H1 (cell line): ENCODE measurements around the gene ASTN2. TPM values are rescaled to one million over a fixed set of nuclear protein-coding genes. Genes with fewer than 3 reads are reported as not detected.

Source experiments
- CTCF ChIA-PET: fragments of 300-600 bp; sonication (Branson Sonifier 250); formaldehyde crosslinking; loops from one replicate; lab custom pipeline; 2021; ENCODE audit not compliant: partially characterized antibody; lab: Charles Lee
- POLR2A ChIA-PET: fragments of 300-600 bp; sonication (Branson Sonifier 250); formaldehyde crosslinking; loops from one replicate; lab custom pipeline; 2021; ENCODE audit warnings: inconsistent platforms; ENCODE audit not compliant: partially characterized antibody; lab: Charles Lee
- DNase-seq, 2 experiments: peaks; one replicate each; pipeline versions ENCODE4 v3.0.0 to v3.0.0-alpha.2; 2010 to 2022; ENCODE audit warnings: low spot score in 2 of 2, low read depth in 1 of 2, mixed read lengths in 1 of 2
- FAIRE-seq: peaks from 2 replicates; lab custom pipeline; 2011; peaks lifted over from hg19 to GRCh38; lab: Jason Lieb, UNC
- H2AFZ ChIP-seq: 2 replicates; pipeline ENCODE4 v1.8.1; 2012; ENCODE audit warnings: low read length, inconsistent platforms
- H2AK5ac ChIP-seq: 2 replicates; pipeline ENCODE4 v1.6.1; 2013; ENCODE audit warnings: low read depth, low read length
- H2BK120ac ChIP-seq: replicated peaks from 2 replicates; pipeline ENCODE3; 2013; ENCODE audit warnings: low read depth, low read length, inconsistent platforms
- H2BK12ac ChIP-seq: 2 replicates; pipeline ENCODE4 v1.6.1; 2013; ENCODE audit warnings: low read depth, low read length
- H2BK15ac ChIP-seq: 2 replicates; pipeline ENCODE4 v1.6.1; 2013; ENCODE audit warnings: low read length
- H2BK20ac ChIP-seq: 2 replicates; pipeline ENCODE4 v1.6.1; 2013; ENCODE audit warnings: low read length
- H2BK5ac ChIP-seq: 2 replicates; pipeline ENCODE4 v1.6.1; 2013; ENCODE audit warnings: low read depth, low read length
- H3K14ac ChIP-seq: 2 replicates; pipeline ENCODE4 v1.6.1; 2013; ENCODE audit warnings: inconsistent platforms; ENCODE audit not compliant: insufficient read length
- H3K18ac ChIP-seq: 2 replicates; pipeline ENCODE4 v1.6.1; 2013; ENCODE audit warnings: low read length; ENCODE audit errors: extremely low read depth
- H3K23ac ChIP-seq: 2 replicates; pipeline ENCODE4 v1.6.1; 2013; ENCODE audit warnings: inconsistent platforms; ENCODE audit not compliant: insufficient read length
- H3K23me2 ChIP-seq: 2 replicates; pipeline ENCODE4 v1.6.1; 2013; ENCODE audit warnings: low read depth, low read length
- H3K27ac ChIP-seq: 2 replicates; pipeline ENCODE4 v1.6.1; 2011; ENCODE audit warnings: low read depth, low read length, inconsistent platforms
- H3K27me3 ChIP-seq, 4 experiments: replicated peaks in 1 of 4; 1 replicate in 1 of 4; 2 replicates in 3 of 4; pipeline versions ENCODE4 v1.6.1 to v1.8.1; 2011 to 2013; ENCODE audit warnings: low read length in 3 of 4, mild to moderate bottlenecking in 3 of 4, inconsistent platforms in 2 of 4, mixed read lengths in 2 of 4, moderate library complexity in 1 of 4; ENCODE audit not compliant: control insufficient read depth in 3 of 4, insufficient read depth in 3 of 4; ENCODE audit errors: extremely low read depth in 1 of 4
- H3K36me3 ChIP-seq, 4 experiments: 2 replicates each; pipeline versions ENCODE4 v1.6.1 to v1.8.1; 2011 to 2013; ENCODE audit warnings: mild to moderate bottlenecking in 4 of 4, low read length in 3 of 4, moderate library complexity in 2 of 4, control low read depth in 1 of 4, inconsistent platforms in 1 of 4; ENCODE audit not compliant: insufficient read depth in 4 of 4, control insufficient read depth in 2 of 4
- H3K4ac ChIP-seq: replicated peaks from 2 replicates; pipeline ENCODE3; 2013; ENCODE audit warnings: low read length, low read depth, mixed read lengths, inconsistent platforms; ENCODE audit not compliant: insufficient read length
- H3K4me1 ChIP-seq, 4 experiments: replicated peaks in 1 of 4; 1 replicate in 1 of 4; 2 replicates in 3 of 4; pipeline versions ENCODE4 v1.6.1 to v1.8.1; 2011 to 2013; ENCODE audit warnings: low read length in 3 of 4, inconsistent platforms in 2 of 4, mixed read lengths in 1 of 4; ENCODE audit not compliant: insufficient read depth in 4 of 4, control insufficient read depth in 3 of 4
- H3K4me2 ChIP-seq, 2 experiments: 2 replicates each; pipeline versions ENCODE4 v1.6.1 to v1.8.1; 2011 to 2013; ENCODE audit warnings: low read depth in 2 of 2, low read length in 2 of 2, control low read depth in 1 of 2, inconsistent platforms in 1 of 2, mild to moderate bottlenecking in 1 of 2; ENCODE audit not compliant: insufficient read depth in 1 of 2
- H3K4me3 ChIP-seq, 4 experiments: fragments of 200-600, 300-600 bp in 1 of 4; sonication (generic), shearing (Covaris generic), sonication (Bioruptor Twin) in 1 of 4; 2 replicates each; pipeline versions ENCODE4 v1.5.1 to v1.8.1; 2011 to 2016; ENCODE audit warnings: low read length in 4 of 4, low read depth in 3 of 4, control low read depth in 2 of 4, inconsistent platforms in 2 of 4, mild to moderate bottlenecking in 2 of 4, mixed read lengths in 1 of 4, moderate library complexity in 1 of 4; ENCODE audit not compliant: insufficient read depth in 2 of 4; ENCODE audit errors: extremely low read depth in 1 of 4
- H3K56ac ChIP-seq: replicated peaks from 2 replicates; pipeline ENCODE3; 2013; ENCODE audit warnings: low read depth, mild to moderate bottlenecking, mixed read lengths, low read length, inconsistent platforms; ENCODE audit not compliant: insufficient read length
- H3K79me1 ChIP-seq: 2 replicates; pipeline ENCODE4 v1.6.1; 2013; ENCODE audit warnings: low read depth, low read length, control low read depth
- H3K79me2 ChIP-seq, 2 experiments: 2 replicates each; pipeline versions ENCODE4 v1.6.1 to v1.8.1; 2012 to 2013; ENCODE audit warnings: low read length in 2 of 2, mild to moderate bottlenecking in 2 of 2, inconsistent platforms in 1 of 2; ENCODE audit not compliant: insufficient read depth in 2 of 2, control insufficient read depth in 1 of 2
- H3K9ac ChIP-seq, 4 experiments: replicated peaks in 1 of 4; 1 replicate in 1 of 4; 2 replicates in 3 of 4; pipeline versions ENCODE4 v1.6.1 to v1.8.1; 2011 to 2013; ENCODE audit warnings: low read depth in 3 of 4, low read length in 3 of 4, control low read depth in 2 of 4, mild to moderate bottlenecking in 2 of 4, moderate library complexity in 2 of 4, inconsistent platforms in 1 of 4; ENCODE audit errors: extremely low read depth in 1 of 4
- H3K9me3 ChIP-seq, 2 experiments: 2 replicates each; pipeline versions ENCODE4 v1.6.1 to v1.8.1; 2012 to 2013; ENCODE audit warnings: mild to moderate bottlenecking in 2 of 2, moderate library complexity in 2 of 2, control low read depth in 1 of 2, inconsistent platforms in 1 of 2, low read depth in 1 of 2, low read length in 1 of 2, mixed read lengths in 1 of 2; ENCODE audit not compliant: insufficient read depth in 2 of 2
- H4K20me1 ChIP-seq, 2 experiments: replicated peaks in 1 of 2; 2 replicates each; pipeline versions ENCODE3 to v1.8.1; 2011 to 2013; ENCODE audit warnings: inconsistent platforms in 2 of 2, low read length in 2 of 2, mild to moderate bottlenecking in 1 of 2; ENCODE audit not compliant: insufficient read depth in 2 of 2, control insufficient read depth in 1 of 2
- H4K5ac ChIP-seq: 2 replicates; pipeline ENCODE4 v1.6.1; 2013; ENCODE audit warnings: low read length, low read depth, mixed read lengths, inconsistent platforms; ENCODE audit not compliant: insufficient read length
- H4K8ac ChIP-seq: 2 replicates; pipeline ENCODE4 v1.8.0; 2013; ENCODE audit warnings: mild to moderate bottlenecking, moderate library complexity, low read length, inconsistent platforms; ENCODE audit not compliant: insufficient read depth; ENCODE audit errors: extremely low read depth
- H4K91ac ChIP-seq: replicated peaks from 2 replicates; pipeline ENCODE3; 2013; ENCODE audit warnings: low read length, mixed read lengths, inconsistent platforms; ENCODE audit not compliant: insufficient read length
- EGR1 ChIP-seq: IDR thresholded peaks from 2 replicates; pipeline ENCODE4 v1.6.1; 2011; ENCODE audit warnings: low read depth, low read length, borderline replicate concordance
- JUND ChIP-seq: IDR thresholded peaks from 2 replicates; pipeline ENCODE4 v1.6.1; 2011; ENCODE audit warnings: mild to moderate bottlenecking, improper control_type of control experiment, low read length
- RFX5 ChIP-seq: IDR thresholded peaks from 2 replicates; pipeline ENCODE4 v1.6.1; 2011; ENCODE audit warnings: low read depth, low read length, improper control_type of control experiment, borderline replicate concordance
- RNF2 ChIP-seq: fragments of 200-900, 300-1000 bp; sonication (generic); IDR thresholded peaks from 2 replicates; pipeline ENCODE4 v1.7.1; 2016; ENCODE audit warnings: borderline replicate concordance, low read depth, mild to moderate bottlenecking, antibody characterized with exemption, low read length; ENCODE audit not compliant: poor library complexity, severe bottlenecking; ENCODE audit errors: missing control alignments
- WGBS, 2 experiments: shearing (Covaris generic) in 1 of 2; methylation state at CpG; one replicate each; pipeline versions ENCODE4 v1.1.6 to v1.1.7; 2013 to 2015; ENCODE audit warnings: low lambda C conversion rate in 2 of 2, mixed read lengths in 2 of 2, inconsistent platforms in 1 of 2, low coverage in 1 of 2, missing lambda C conversion rate in 1 of 2; ENCODE audit not compliant: insufficient replicate concordance in 2 of 2, insufficient coverage in 1 of 2, insufficient read length in 1 of 2; ENCODE audit errors: extremely low coverage in 1 of 2, missing lambda C conversion rate in 1 of 2; 5-methylcytosine and 5-hydroxymethylcytosine counted together
- polyA plus RNA-seq, 7 experiments: library from polyadenylated mRNA; depleted of rRNA in 3 of 7; stranded (reverse) in 5 of 7; unstranded in 2 of 7; fragments of >200 nt in 5 of 7; fragments of 200-250 nt in 2 of 7; gene quantifications; 1 replicate in 5 of 7; 2 replicates in 1 of 7; 4 replicates in 1 of 7; pipeline versions ENCODE4 v1.2.1 to v1.2.3, GENCODE V29; 2011 to 2013; ENCODE audit warnings: missing spikeins in 2 of 7, mixed read lengths in 2 of 7
- total RNA-seq: library from RNA; stranded (reverse); fragmentation: NEBNext Ultra II Directional; extraction: Animal tissue kit (Norgen Biotek cat#: 25700); gene quantifications from 2 replicates; pipeline ENCODE4 v1.2.1, GENCODE V29; 2021
- TF ChIP-seq, protein P1 (sequence below), 3 experiments: IDR thresholded peaks; 1 replicate in 2 of 3; 2 replicates in 1 of 3; pipeline versions ENCODE4 v1.5.1 to v1.6.1; 2011; ENCODE audit warnings: low read length in 3 of 3, mild to moderate bottlenecking in 3 of 3, inconsistent platforms in 2 of 3, low read depth in 1 of 3, moderate library complexity in 1 of 3; ENCODE audit not compliant: insufficient read depth in 1 of 3; ENCODE audit errors: control extremely low read depth in 1 of 3

ASTN2 gene
- total and polyA plus RNA-seq, 2 of the 8 experiments (the other 6 are each of a cell fraction or from before 2014, with no cell fraction given) = 8.2 to 13.7 TPM

DNA sequence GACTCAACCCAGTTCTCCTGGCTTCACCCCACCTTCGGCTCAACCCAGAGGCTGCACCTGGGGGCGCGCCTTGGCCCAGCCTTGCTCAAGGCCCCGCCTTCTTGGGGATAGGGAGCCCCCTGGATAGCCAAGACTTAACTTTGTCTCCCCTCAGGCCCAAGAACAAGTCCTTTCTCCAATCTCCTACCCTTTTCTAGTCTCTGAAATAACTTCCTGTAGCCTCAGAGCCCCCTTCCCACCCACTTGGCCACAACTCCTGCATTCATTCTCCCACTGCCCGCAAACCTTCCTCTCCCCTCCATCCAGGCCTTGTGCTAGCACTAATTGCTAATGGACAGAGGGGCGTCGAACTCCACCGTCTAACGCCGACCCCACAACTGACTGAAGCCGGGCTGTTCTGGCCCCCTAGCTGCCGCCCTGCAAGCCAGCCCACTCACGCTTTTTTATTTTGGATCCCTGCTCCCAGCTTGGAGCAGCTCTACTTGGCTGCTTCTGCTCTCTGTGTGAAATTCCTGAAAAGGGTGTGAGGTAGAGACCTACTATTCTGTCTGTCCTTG lies 579 bp upstream of the ASTN2 start:
- no peak for FAIRE-seq
- TF ChIP-seq EGR1 = no peak
- TF ChIP-seq RFX5 = no peak
- TF ChIP-seq, protein P1, sequence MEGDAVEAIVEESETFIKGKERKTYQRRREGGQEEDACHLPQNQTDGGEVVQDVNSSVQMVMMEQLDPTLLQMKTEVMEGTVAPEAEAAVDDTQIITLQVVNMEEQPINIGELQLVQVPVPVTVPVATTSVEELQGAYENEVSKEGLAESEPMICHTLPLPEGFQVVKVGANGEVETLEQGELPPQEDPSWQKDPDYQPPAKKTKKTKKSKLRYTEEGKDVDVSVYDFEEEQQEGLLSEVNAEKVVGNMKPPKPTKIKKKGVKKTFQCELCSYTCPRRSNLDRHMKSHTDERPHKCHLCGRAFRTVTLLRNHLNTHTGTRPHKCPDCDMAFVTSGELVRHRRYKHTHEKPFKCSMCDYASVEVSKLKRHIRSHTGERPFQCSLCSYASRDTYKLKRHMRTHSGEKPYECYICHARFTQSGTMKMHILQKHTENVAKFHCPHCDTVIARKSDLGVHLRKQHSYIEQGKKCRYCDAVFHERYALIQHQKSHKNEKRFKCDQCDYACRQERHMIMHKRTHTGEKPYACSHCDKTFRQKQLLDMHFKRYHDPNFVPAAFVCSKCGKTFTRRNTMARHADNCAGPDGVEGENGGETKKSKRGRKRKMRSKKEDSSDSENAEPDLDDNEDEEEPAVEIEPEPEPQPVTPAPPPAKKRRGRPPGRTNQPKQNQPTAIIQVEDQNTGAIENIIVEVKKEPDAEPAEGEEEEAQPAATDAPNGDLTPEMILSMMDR (IDR thresholded peaks at IDR 0.05; ENCODE audit: control extremely low read depth in 1 of 3, insufficient read depth in 1 of 3, low read depth in 1 of 3, low read length in 3 of 3) = peak in 1 of 3 experiments; percentile 10; a peak in 1 of 4 replicates
- no peak for TF ChIP-seq JUND
- TF ChIP-seq RNF2 = peak; percentile 36

More for the DNA sequence above, 579 bp upstream of the ASTN2 start:
- H3K9me3 ChIP-seq = no peaks in the 10 kb centered on the region
- H2AK5ac ChIP-seq = no peak overlapping the region
- peak overlapping the region; percentile 99 to 100 for H3K4me2 ChIP-seq
- H2BK15ac ChIP-seq = no peak overlapping the region
- 0 out of 2 replicates have a peak overlapping the region, but pooled peaks have one; percentile 11 for H3K18ac ChIP-seq
- H3K36me3 ChIP-seq = no peaks in the 10 kb centered on the region
- ChIA-PET CTCF (interaction anchor here (1.1 to 16.0 kb wide), 7 partner anchors 14 to 73 kb away, joined by 3 to 165 read pairs (median 6); no protein-coding TSS in a partner anchor), POLR2A (interaction anchor here (1.4 kb wide), 1 partner anchor 9 kb away, joined by 3 read pairs; no protein-coding TSS in a partner anchor)
- H2BK20ac ChIP-seq = no peak overlapping the region
- H3K4me1 ChIP-seq = peaks cover 3 to 17% (median 15%) of the 10 kb centered on the region in 4 experiments
- H2BK120ac ChIP-seq = no peak overlapping the region
- 2% methylated on average over 13 of the region's 13 CpGs; no CpG with 5 or more reads in 1 of the 2 experiments for WGBS, 2 experiments
- no peak overlapping the region for H4K91ac ChIP-seq
- H3K56ac ChIP-seq = no peak overlapping the region
- no peak overlapping the region for H3K4ac ChIP-seq
- no peaks in the 10 kb centered on the region for H3K79me1 ChIP-seq
- H3K27me3 ChIP-seq = peaks cover 22 to 57% (median 52%) of the 10 kb centered on the region in 4 experiments
- H2BK12ac ChIP-seq = no peak overlapping the region
- H3K4me3 ChIP-seq = peak overlapping the region; percentile 25 to 75 (median 52)
- no peak overlapping the region for H2AFZ ChIP-seq
- peak in 1 of 2 experiments; percentile 62 for DNase-seq
- H3K23me2 ChIP-seq = peaks cover 17% of the 10 kb centered on the region
- no peaks in the 10 kb centered on the region for H3K79me2 ChIP-seq
- H4K20me1 ChIP-seq = peaks cover 5 to 7% of the 10 kb centered on the region in 2 experiments
- H3K14ac ChIP-seq = no peak overlapping the region
- H3K27ac ChIP-seq = no peak overlapping the region
- H2BK5ac ChIP-seq = no peak overlapping the region
- H4K5ac ChIP-seq = no peak overlapping the region
- 0 out of 2 replicates have a peak overlapping the region, but pooled peaks have one; percentile 42 for H4K8ac ChIP-seq
- H3K23ac ChIP-seq = no peak overlapping the region
- H3K9ac ChIP-seq = no peak overlapping the region
